Measurements from ENCODE around the gene VPS13A.

DNA sequence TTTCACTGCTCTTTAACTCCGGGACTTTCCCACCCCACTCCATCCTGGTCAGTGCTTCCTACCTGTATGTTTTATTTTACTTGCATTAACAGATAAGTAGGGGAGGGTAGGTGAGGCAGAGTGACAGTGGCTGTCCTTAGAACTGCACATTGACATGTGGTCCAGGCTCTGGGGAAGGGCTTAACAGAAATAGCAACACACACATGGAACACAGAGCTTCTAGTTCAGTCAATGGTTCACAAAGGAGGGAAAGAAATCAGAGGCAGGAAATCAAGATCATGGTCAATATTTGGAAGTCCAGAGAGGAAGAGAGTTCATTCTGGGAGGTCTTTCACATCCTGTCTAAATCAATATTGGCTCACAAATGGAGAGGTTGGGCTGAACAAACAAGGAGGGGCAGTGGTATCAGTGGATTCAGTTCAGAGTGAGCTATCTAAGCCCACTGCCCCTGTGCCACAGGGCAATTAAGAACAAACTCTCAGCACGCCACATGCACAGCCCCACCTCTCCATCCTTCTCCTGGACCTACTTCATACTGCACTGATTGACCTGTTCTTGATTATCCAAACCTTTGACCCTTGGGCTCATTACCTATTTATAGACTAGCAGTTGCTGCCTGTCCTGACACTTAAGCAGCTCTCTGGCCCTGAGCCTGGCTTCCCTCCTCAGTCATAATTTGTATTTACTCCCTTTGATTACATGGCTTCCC, 6.2 kb upstream of the VPS13A start:
- TF ChIP-seq, protein P1, sequence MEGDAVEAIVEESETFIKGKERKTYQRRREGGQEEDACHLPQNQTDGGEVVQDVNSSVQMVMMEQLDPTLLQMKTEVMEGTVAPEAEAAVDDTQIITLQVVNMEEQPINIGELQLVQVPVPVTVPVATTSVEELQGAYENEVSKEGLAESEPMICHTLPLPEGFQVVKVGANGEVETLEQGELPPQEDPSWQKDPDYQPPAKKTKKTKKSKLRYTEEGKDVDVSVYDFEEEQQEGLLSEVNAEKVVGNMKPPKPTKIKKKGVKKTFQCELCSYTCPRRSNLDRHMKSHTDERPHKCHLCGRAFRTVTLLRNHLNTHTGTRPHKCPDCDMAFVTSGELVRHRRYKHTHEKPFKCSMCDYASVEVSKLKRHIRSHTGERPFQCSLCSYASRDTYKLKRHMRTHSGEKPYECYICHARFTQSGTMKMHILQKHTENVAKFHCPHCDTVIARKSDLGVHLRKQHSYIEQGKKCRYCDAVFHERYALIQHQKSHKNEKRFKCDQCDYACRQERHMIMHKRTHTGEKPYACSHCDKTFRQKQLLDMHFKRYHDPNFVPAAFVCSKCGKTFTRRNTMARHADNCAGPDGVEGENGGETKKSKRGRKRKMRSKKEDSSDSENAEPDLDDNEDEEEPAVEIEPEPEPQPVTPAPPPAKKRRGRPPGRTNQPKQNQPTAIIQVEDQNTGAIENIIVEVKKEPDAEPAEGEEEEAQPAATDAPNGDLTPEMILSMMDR (IDR thresholded peaks at IDR 0.05; ENCODE audit: low read length) = no peak
- TF ChIP-seq EZH2 (IDR thresholded peaks at IDR 0.05; ENCODE audit: borderline replicate concordance, low read length) = no peak

Measured in OCI-LY1 (cell line).